Bronchial epithelial cell (primary cell): ENCODE results near the gene RHBDD1. TPM values are rescaled to one million over a fixed set of nuclear protein-coding genes. Genes with fewer than 3 reads are reported as not detected.
A peak's percentile ranks its signal among the peaks of the same experiment; 100 is the strongest.

Experiments used
- DNase-seq: peaks from one replicate; pipeline ENCODE4 v3.0.0-alpha.2; 2010; ENCODE audit warnings: low read depth
- FAIRE-seq: peaks from 2 replicates; lab custom pipeline; 2011; peaks lifted over from hg19 to GRCh38; lab: Jason Lieb, UNC
- H3K27me3 ChIP-seq: 2 replicates; pipeline ENCODE4 v1.5.1; 2011; ENCODE audit warnings: low read length; ENCODE audit not compliant: control insufficient read depth, insufficient read depth
- H3K36me3 ChIP-seq: 2 replicates; pipeline ENCODE4 v1.5.1; 2011; ENCODE audit warnings: low read length; ENCODE audit not compliant: control insufficient read depth, insufficient read depth
- H3K4me3 ChIP-seq: 2 replicates; pipeline ENCODE4 v1.5.1; 2011; ENCODE audit warnings: mild to moderate bottlenecking, low read depth, low read length, control low read depth
- total RNA-seq: library from RNA; depleted of rRNA; stranded (reverse); fragments of >200 nt; gene quantifications from 2 replicates; pipeline ENCODE4 v1.2.1, GENCODE V29; 2014
- TF ChIP-seq, protein P1 (sequence below): IDR thresholded peaks from 2 replicates; pipeline ENCODE4 v1.5.1; 2011; ENCODE audit warnings: mild to moderate bottlenecking, moderate library complexity, low read length, control low read depth, inconsistent platforms; ENCODE audit not compliant: insufficient read depth, severe bottlenecking

The RHBDD1 gene
- total RNA-seq, 1 donor from 2014 or later = 29.7 TPM

- Histone ChIP-seq H3K4me3 (no peak overlapping the region), H3K27me3 (no peaks in the 10 kb centered on the region), H3K36me3 (no peaks in the 10 kb centered on the region)
- TF ChIP-seq, protein P1, sequence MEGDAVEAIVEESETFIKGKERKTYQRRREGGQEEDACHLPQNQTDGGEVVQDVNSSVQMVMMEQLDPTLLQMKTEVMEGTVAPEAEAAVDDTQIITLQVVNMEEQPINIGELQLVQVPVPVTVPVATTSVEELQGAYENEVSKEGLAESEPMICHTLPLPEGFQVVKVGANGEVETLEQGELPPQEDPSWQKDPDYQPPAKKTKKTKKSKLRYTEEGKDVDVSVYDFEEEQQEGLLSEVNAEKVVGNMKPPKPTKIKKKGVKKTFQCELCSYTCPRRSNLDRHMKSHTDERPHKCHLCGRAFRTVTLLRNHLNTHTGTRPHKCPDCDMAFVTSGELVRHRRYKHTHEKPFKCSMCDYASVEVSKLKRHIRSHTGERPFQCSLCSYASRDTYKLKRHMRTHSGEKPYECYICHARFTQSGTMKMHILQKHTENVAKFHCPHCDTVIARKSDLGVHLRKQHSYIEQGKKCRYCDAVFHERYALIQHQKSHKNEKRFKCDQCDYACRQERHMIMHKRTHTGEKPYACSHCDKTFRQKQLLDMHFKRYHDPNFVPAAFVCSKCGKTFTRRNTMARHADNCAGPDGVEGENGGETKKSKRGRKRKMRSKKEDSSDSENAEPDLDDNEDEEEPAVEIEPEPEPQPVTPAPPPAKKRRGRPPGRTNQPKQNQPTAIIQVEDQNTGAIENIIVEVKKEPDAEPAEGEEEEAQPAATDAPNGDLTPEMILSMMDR = no peak
- DNase-seq = no peak
- FAIRE-seq = no peak
Observed at GRCh38 chr2:226979004-226979403, 143.2 kb downstream of the RHBDD1 start.

- Histone ChIP-seq H3K27me3 (no peaks in the 10 kb centered on the region), H3K36me3 (no peaks in the 10 kb centered on the region), H3K4me3 (no peak overlapping the region)
- DNase-seq (peak; percentile 25), FAIRE-seq (no peak)
- TF ChIP-seq, protein P1 = no peak
Observed at GRCh38 chr2:226981791-226982326, 146.0 kb downstream of the RHBDD1 start.

DNA sequence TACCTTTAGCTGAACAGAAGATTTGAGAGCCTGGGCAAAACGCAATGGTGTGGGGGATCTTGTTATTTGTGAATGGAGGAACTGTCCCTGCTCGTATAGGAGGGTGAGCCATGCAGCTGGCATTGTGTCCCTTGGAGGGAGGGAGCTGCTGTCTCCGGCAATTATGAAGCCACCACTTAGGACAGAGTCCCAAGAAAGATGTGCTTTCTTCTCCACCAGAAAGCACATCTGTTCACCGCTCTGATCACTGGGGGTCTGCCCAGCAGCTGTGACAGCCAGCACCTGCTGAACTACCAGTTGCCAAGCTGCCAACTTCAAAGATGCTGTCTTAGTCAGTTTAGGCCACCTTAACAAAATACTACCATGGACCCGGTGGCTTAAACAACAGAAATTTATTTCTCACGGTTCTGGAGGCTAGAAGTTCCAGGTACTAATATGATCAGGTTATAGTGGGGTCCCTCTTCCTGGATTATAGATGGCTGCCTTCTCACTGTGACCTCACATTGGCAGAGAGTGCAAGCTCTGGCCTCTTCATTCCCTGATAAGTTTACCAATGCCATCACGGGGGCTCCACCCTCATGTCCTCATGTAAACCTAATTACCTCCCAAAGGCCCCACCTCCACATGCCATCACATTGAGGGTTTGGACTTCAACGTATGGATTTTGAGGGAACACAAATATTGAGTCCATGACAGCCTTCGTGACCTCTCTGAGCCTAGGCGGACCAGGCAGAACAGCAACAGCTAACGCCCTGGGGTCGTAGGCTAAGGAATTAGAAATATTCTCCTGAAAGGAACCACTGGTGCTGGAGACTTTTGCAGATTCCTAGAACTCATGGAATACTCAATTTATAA is 148.3 kb downstream of the RHBDD1 start:
- FAIRE-seq (no peak), DNase-seq (no peak)
- H3K4me3 ChIP-seq = no peak overlapping the region
- H3K27me3 ChIP-seq = no peaks in the 10 kb centered on the region
- TF ChIP-seq, protein P1 = no peak
- no peaks in the 10 kb centered on the region for H3K36me3 ChIP-seq

GRCh38 chr2:226984750-226985582 is 149.1 kb downstream of the RHBDD1 start:
- TF ChIP-seq, protein P1 = peak; percentile 41
- Histone ChIP-seq H3K36me3 (no peaks in the 10 kb centered on the region), H3K4me3 (no peak overlapping the region), H3K27me3 (no peaks in the 10 kb centered on the region)
- no peak for FAIRE-seq
- DNase-seq = peak; percentile 70

GRCh38 chr2:226985583-226985946 is 149.7 kb downstream of the RHBDD1 start:
- Histone ChIP-seq H3K36me3 (no peaks in the 10 kb centered on the region), H3K4me3 (no peak overlapping the region), H3K27me3 (no peaks in the 10 kb centered on the region)
- DNase-seq (no peak), FAIRE-seq (no peak)
- TF ChIP-seq, protein P1 = no peak
